CD4-positive, alpha-beta memory T cell (primary cell): ENCODE data around the gene C17orf78. TPM values are rescaled to one million over a fixed set of nuclear protein-coding genes. Genes with fewer than 3 reads are reported as not detected.

ENCODE experiments used
- CTCF ChIA-PET: fragments of 350-600 bp; sonication (Branson Sonifier 250); formaldehyde crosslinking; loops from one replicate; lab custom pipeline; 2021; ENCODE audit warnings: inconsistent platforms; ENCODE audit not compliant: partially characterized antibody; lab: Charles Lee
- POLR2A ChIA-PET: fragments of 350-600 bp; sonication (Branson Sonifier 250); formaldehyde crosslinking; loops from one replicate; lab custom pipeline; 2021; ENCODE audit not compliant: partially characterized antibody; lab: Charles Lee
- DNase-seq, 5 donors: peaks; one replicate each; pipeline versions ENCODE4 v3.0.0 to v3.0.0-alpha.2; 2020 to 2022; ENCODE audit warnings: mixed read lengths in 1 of 5
- H3K27ac ChIP-seq: one replicate; pipeline ENCODE4 v1.7.0; 2013; ENCODE audit warnings: low read depth, low read length
- H3K27me3 ChIP-seq: 2 replicates; pipeline ENCODE4 v1.7.0; 2013; ENCODE audit warnings: mild to moderate bottlenecking, low read length, moderate library complexity; ENCODE audit not compliant: insufficient read depth
- H3K36me3 ChIP-seq: 2 replicates; pipeline ENCODE4 v1.7.0; 2013; ENCODE audit warnings: mild to moderate bottlenecking, low read length, moderate library complexity; ENCODE audit not compliant: insufficient read depth
- H3K4me1 ChIP-seq: 2 replicates; pipeline ENCODE4 v1.7.0; 2013; ENCODE audit warnings: mild to moderate bottlenecking, low read length, moderate library complexity; ENCODE audit not compliant: insufficient read depth
- H3K4me3 ChIP-seq, 2 donors: one replicate each; pipeline ENCODE4 v1.7.0; 2013; ENCODE audit warnings: low read length in 2 of 2, mild to moderate bottlenecking in 1 of 2
- H3K9me3 ChIP-seq, 2 donors: one replicate each; pipeline ENCODE4 v1.7.0; 2013; ENCODE audit warnings: low read length in 2 of 2, control low read depth in 1 of 2; ENCODE audit not compliant: control insufficient read depth in 1 of 2
- H3K27ac Mint-ChIP-seq, 7 donors: one replicate each; pipeline ENCODE4 v1.8.0; 2020 to 2021; ENCODE audit warnings: mixed read lengths in 7 of 7, mild to moderate bottlenecking in 6 of 7, inconsistent platforms in 3 of 7, moderate library complexity in 3 of 7
- H3K27me3 Mint-ChIP-seq, 2 donors: one replicate each; pipeline ENCODE4 v1.8.0; 2020 to 2021; ENCODE audit warnings: mixed read lengths in 2 of 2
- H3K36me3 Mint-ChIP-seq, 2 donors: one replicate each; pipeline ENCODE4 v1.8.0; 2020 to 2021; ENCODE audit warnings: mixed read lengths in 2 of 2, inconsistent platforms in 1 of 2, mild to moderate bottlenecking in 1 of 2
- H3K4me1 Mint-ChIP-seq, 4 donors: one replicate each; pipeline ENCODE4 v1.8.0; 2020 to 2021; ENCODE audit warnings: mixed read lengths in 4 of 4, mild to moderate bottlenecking in 1 of 4
- H3K4me3 Mint-ChIP-seq, 8 donors: one replicate each; pipeline ENCODE4 v1.8.0; 2020 to 2021; ENCODE audit warnings: mixed read lengths in 8 of 8, mild to moderate bottlenecking in 7 of 8, moderate library complexity in 6 of 8, inconsistent platforms in 3 of 8
- H3K9me3 Mint-ChIP-seq, 8 donors: one replicate each; pipeline ENCODE4 v1.8.0; 2020 to 2021; ENCODE audit warnings: mixed read lengths in 8 of 8, mild to moderate bottlenecking in 5 of 8, inconsistent platforms in 3 of 8, moderate library complexity in 1 of 8
- intact Hi-C: fragments of 100-400 bp; cut with micrococcal nuclease; formaldehyde crosslinking; loops from one replicate; pipeline ENCODE4 v1.15.1; 2023
- polyA plus RNA-seq, 2 donors: library from polyadenylated mRNA; unstranded; fragments of 300-500 nt; fragmentation: Illumina TruSeq; gene quantifications; one replicate each; pipeline ENCODE4 v1.2.3, GENCODE V29; 2021
- total RNA-seq, 2 experiments: library from RNA; stranded (reverse); gene quantifications; one replicate each; pipeline ENCODE4 v1.2.3, GENCODE V29; 2021

The C17orf78 gene
- total RNA-seq (not detected), polyA plus RNA-seq (not detected)

GRCh38 chr17:37375706-37376105, at the start of gene C17orf78:
Gene C17orf78, plus strand, starts transcription at chr17:37375985. Its CDS starts 108 bp downstream, at chr17:37376093.
- Histone ChIP-seq H3K4me3 (no peak within 1 kb of the TSS), H3K36me3 (no peaks in the 10 kb centered on the region), H3K27me3 (no peaks in the 10 kb centered on the region), H3K9me3 (no peaks in the 10 kb centered on the region), H3K27ac (no peak within 1 kb of the TSS), H3K4me1 (no peaks in the 10 kb centered on the region)
- Mint-ChIP-seq H3K27me3 (no peaks in the 10 kb centered on the region), H3K27ac (no peak within 1 kb of the TSS), H3K36me3 (no peaks in the 10 kb centered on the region), H3K4me1 (peaks cover 0 to 3% (median 1%) of the 10 kb centered on the region in 4 donors), H3K4me3 (no peak within 1 kb of the TSS), H3K9me3 (no peaks in the 10 kb centered on the region)
- ChIA-PET POLR2A (no interaction called here), CTCF (interaction anchor here (0.9 to 1.6 kb wide), 4 partner anchors 10 to 773 kb away, joined by 3 to 7 read pairs (median 3); no protein-coding TSS in a partner anchor)
- no peak for DNase-seq
- intact Hi-C loops: no loop called here

DNA sequence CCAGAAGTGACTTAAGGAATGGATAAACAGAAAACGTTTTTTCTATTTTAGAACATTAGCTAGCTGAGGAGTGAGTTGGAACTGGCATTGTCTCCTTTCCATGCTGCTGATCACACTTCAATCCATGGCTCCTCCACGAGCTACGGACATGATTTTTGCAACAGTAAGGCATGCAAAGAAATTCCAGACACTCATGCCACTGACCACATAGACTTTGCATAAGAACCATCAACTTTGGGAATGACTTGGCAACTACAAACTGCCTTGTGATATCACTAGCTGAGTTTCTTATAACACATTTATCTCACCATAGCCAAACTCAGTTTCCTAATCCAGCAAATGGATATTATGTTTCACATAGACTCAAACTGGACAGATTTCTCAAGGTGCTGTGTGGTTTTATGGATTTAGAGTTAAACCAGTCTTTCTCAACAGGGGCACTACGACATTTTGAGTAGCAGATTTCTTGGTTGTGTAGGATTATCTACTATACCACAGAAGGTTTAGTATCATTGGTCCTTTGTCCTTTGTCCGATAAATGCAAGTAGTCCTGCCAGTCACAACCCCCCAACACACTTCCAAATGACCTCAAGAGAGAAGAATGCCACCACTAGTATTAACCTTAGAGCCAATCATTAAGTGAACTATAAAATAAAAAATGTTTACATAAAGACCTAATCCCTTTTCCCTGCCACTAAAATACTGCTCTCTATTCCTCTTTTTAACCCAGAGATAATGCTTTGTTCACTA, 48.3 kb upstream of the C17orf78 start:
- H3K27ac ChIP-seq: no peak overlapping the region
- POLR2A ChIA-PET: no interaction called here
- peaks cover 0 to 1% (median 0%) of the 10 kb centered on the region in 4 donors for H3K4me1 Mint-ChIP-seq
- H3K36me3 ChIP-seq: no peaks in the 10 kb centered on the region
- intact Hi-C loops: no loop called here
- no peaks in the 10 kb centered on the region for H3K27me3 ChIP-seq
- H3K4me3 ChIP-seq: no peak overlapping the region
- H3K4me3 Mint-ChIP-seq: no peak overlapping the region
- peaks cover 9 to 28% of the 10 kb centered on the region in 2 donors for H3K36me3 Mint-ChIP-seq
- H3K27ac Mint-ChIP-seq: peak overlapping the region in 1 of 7 donors; percentile 15
- no peak for DNase-seq
- no peaks in the 10 kb centered on the region for H3K9me3 ChIP-seq
- no peaks in the 10 kb centered on the region for H3K27me3 Mint-ChIP-seq
- CTCF ChIA-PET: no interaction called here
- H3K9me3 Mint-ChIP-seq: no peaks in the 10 kb centered on the region
- H3K4me1 ChIP-seq: no peaks in the 10 kb centered on the region

DNA sequence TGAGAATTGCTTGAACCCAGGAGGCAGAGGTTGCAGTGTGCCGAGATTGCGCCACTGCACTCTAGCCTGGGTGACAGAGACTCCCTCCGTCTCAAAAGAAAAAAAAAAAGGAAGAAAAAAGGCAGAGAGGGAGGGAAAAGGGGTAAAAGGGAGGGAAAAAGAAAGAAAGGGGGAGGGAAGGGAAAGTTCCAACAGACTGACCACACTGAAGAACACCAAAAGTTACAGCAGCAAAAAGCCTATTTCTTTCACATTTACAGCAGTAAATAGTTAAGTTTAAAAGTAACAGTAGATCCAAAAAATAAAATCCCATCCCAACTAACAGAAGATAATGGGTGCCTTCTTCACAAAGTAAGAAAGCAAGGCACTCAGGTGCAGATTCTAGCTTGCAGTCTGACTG, 36.9 kb upstream of the C17orf78 start:
- POLR2A ChIA-PET: no interaction called here
- H3K27ac Mint-ChIP-seq: no peak overlapping the region

GRCh38 chr17:37339321-37339720, 36.5 kb upstream of the C17orf78 start:
- no peak for DNase-seq

More for the DNA sequence above, 36.9 kb upstream of the C17orf78 start:
- no peak overlapping the region for H3K4me3 ChIP-seq
- Mint-ChIP-seq H3K27me3 (no peaks in the 10 kb centered on the region), H3K9me3 (no peaks in the 10 kb centered on the region), H3K36me3 (peaks cover 8 to 10% of the 10 kb centered on the region in 2 donors), H3K4me3 (no peak overlapping the region), H3K4me1 (peaks cover 0 to 4% (median 0%) of the 10 kb centered on the region in 4 donors)
- no peaks in the 10 kb centered on the region for H3K4me1 ChIP-seq
- H3K27me3 ChIP-seq: no peaks in the 10 kb centered on the region
- no peak for DNase-seq
- no peaks in the 10 kb centered on the region for H3K36me3 ChIP-seq
- no peak overlapping the region for H3K27ac ChIP-seq
- CTCF ChIA-PET: no interaction called here
- H3K9me3 ChIP-seq: no peaks in the 10 kb centered on the region
- intact Hi-C loops: no loop called here

DNA sequence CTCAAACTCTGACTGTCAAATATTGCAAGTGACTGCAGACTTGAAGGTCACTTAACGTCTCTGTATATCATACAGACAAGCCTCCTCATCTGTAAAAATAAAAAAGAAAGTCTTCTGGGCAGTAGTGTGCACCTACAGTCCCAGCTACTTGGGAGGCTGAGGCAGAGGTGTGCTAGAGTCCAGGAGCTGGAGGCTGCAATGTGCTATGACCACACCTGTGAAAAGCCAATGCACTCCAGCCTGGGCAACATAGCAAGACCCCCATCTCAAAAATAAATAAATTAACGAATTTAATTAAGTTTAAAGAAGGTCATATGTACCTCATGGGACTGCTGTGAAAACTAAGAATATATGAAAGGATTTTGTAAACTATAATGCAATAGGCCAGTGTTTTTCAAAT, 35.0 kb upstream of the C17orf78 start:
- Histone ChIP-seq H3K27ac (no peak overlapping the region), H3K9me3 (no peaks in the 10 kb centered on the region), H3K27me3 (no peaks in the 10 kb centered on the region), H3K36me3 (no peaks in the 10 kb centered on the region), H3K4me1 (no peaks in the 10 kb centered on the region), H3K4me3 (no peak overlapping the region)
- POLR2A ChIA-PET: no interaction called here
- H3K9me3 Mint-ChIP-seq: no peaks in the 10 kb centered on the region
- no peak for DNase-seq
- intact Hi-C loops: no loop called here
- peaks cover 0 to 4% (median 0%) of the 10 kb centered on the region in 4 donors for H3K4me1 Mint-ChIP-seq
- no peaks in the 10 kb centered on the region for H3K27me3 Mint-ChIP-seq
- CTCF ChIA-PET: no interaction called here
- H3K36me3 Mint-ChIP-seq: peaks cover 11 to 12% of the 10 kb centered on the region in 2 donors
- no peak overlapping the region for H3K4me3 Mint-ChIP-seq
- no peak overlapping the region for H3K27ac Mint-ChIP-seq

More at GRCh38 chr17:37339321-37339720, 36.5 kb upstream of the C17orf78 start:
- ChIA-PET CTCF (no interaction called here), POLR2A (no interaction called here)
- Histone ChIP-seq H3K4me3 (no peak overlapping the region), H3K4me1 (no peaks in the 10 kb centered on the region), H3K27me3 (no peaks in the 10 kb centered on the region), H3K27ac (no peak overlapping the region), H3K36me3 (no peaks in the 10 kb centered on the region), H3K9me3 (no peaks in the 10 kb centered on the region)
- no peaks in the 10 kb centered on the region for H3K9me3 Mint-ChIP-seq
- peaks cover 0 to 4% (median 0%) of the 10 kb centered on the region in 4 donors for H3K4me1 Mint-ChIP-seq
- peaks cover 8 to 10% of the 10 kb centered on the region in 2 donors for H3K36me3 Mint-ChIP-seq
- H3K4me3 Mint-ChIP-seq: no peak overlapping the region
- no peaks in the 10 kb centered on the region for H3K27me3 Mint-ChIP-seq
- H3K27ac Mint-ChIP-seq: no peak overlapping the region
- intact Hi-C loops: no loop called here

DNA sequence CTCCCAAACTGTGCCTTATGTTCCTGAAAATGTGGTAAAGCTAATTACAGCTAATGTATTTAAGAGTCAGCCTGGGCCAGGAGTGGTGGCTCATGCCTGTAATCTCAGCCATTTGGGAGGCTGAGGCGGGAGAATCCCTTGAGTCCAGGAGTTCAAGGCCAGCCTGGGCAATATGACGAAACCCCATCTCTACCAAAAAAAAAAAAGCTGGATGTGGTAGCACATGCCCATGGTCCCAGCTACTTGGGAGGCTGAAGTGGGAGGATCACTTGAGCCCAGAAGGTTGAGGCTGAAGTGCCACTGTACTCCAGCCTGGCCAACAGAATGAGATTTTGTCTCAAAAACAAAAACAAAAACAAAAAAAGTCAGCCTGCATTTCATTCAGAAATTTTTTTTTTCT, 33.2 kb upstream of the C17orf78 start:
- Mint-ChIP-seq H3K36me3 (peaks cover 9 to 16% of the 10 kb centered on the region in 2 donors), H3K4me1 (peaks cover 0 to 7% (median 4%) of the 10 kb centered on the region in 4 donors), H3K9me3 (peaks cover 0 to 2% (median 0%) of the 10 kb centered on the region in 8 donors), H3K4me3 (no peak overlapping the region), H3K27me3 (no peaks in the 10 kb centered on the region), H3K27ac (no peak overlapping the region)
- Histone ChIP-seq H3K36me3 (no peaks in the 10 kb centered on the region), H3K4me1 (no peaks in the 10 kb centered on the region), H3K27ac (no peak overlapping the region), H3K4me3 (no peak overlapping the region), H3K27me3 (no peaks in the 10 kb centered on the region), H3K9me3 (no peaks in the 10 kb centered on the region)
- ChIA-PET CTCF (interaction anchor here (1.0 kb wide), 2 partner anchors 31 to 96 kb away, joined by 3 to 4 read pairs; no protein-coding TSS in a partner anchor), POLR2A (no interaction called here)
- intact Hi-C loops: no loop called here
- no peak for DNase-seq

DNA sequence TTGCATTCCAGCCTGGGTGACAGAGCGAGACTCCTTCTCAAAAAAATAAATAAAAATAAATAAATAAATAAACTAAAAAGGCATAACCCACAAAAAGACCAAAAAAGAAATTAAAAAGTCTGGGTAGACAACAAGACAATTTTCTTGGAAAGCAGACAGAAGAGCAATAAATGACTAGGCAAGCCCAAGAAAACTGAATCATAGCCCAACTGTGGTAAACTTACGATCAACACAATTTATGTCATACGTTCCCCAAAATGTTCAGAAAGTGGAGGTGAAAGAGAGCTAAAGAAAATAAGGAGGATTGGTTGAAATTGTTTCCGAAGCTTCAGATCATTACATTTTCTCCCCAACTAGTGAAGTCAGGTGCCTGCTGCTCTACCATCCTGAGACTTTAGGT, 31.3 kb upstream of the C17orf78 start:
- intact Hi-C loops: no loop called here
- peak overlapping the region in 1 of 7 donors; percentile 12 for H3K27ac Mint-ChIP-seq
- DNase-seq: no peak
- H3K4me3 Mint-ChIP-seq: no peak overlapping the region
- peaks cover 0 to 7% (median 2%) of the 10 kb centered on the region in 4 donors for H3K4me1 Mint-ChIP-seq
- peaks cover 0 to 2% (median 0%) of the 10 kb centered on the region in 8 donors for H3K9me3 Mint-ChIP-seq
- H3K4me3 ChIP-seq: no peak overlapping the region
- CTCF ChIA-PET: interaction anchor here (1.2 kb wide), 1 partner anchor 29 kb away, joined by 3 read pairs; no protein-coding TSS in a partner anchor
- H3K27me3 ChIP-seq: no peaks in the 10 kb centered on the region
- H3K36me3 Mint-ChIP-seq: peaks cover 5 to 11% of the 10 kb centered on the region in 2 donors
- no peaks in the 10 kb centered on the region for H3K9me3 ChIP-seq
- H3K36me3 ChIP-seq: no peaks in the 10 kb centered on the region
- H3K4me1 ChIP-seq: no peaks in the 10 kb centered on the region
- H3K27me3 Mint-ChIP-seq: no peaks in the 10 kb centered on the region
- no peak overlapping the region for H3K27ac ChIP-seq
- POLR2A ChIA-PET: interaction anchor here (1.2 kb wide), 1 partner anchor 22 kb away, joined by 4 read pairs; no protein-coding TSS in a partner anchor
